GM23338 (cell line): Measurements from ENCODE around the gene VDR. TPM values are rescaled to one million over a fixed set of nuclear protein-coding genes. Genes with fewer than 3 reads are reported as not detected.

Experiments used
- ATAC-seq: fragments of 200-7000 bp; cut with Tn5 transposase; 3 replicates; pipeline ENCODE4 v1.9.1; 2020
- DNase-seq: peaks from one replicate; pipeline ENCODE4 v3.0.0-alpha.2; 2015; ENCODE audit warnings: low spot score
- H2AFZ ChIP-seq: fragments of 200-600 bp; sonication (generic); 2 replicates; pipeline ENCODE4 v1.8.0; 2016; ENCODE audit warnings: antibody characterized with exemption, mild to moderate bottlenecking, moderate library complexity
- H3F3A ChIP-seq: fragments of 200-600 bp; sonication (generic); replicated peaks from 2 replicates; pipeline ENCODE4 v1.8.0; 2017; ENCODE audit warnings: antibody characterized with exemption, mixed run types, low read depth
- H3K27ac ChIP-seq: fragments of 200-600 bp; sonication (generic); 2 replicates; pipeline ENCODE4 v1.6.1; 2016; ENCODE audit warnings: low read depth
- H3K27me3 ChIP-seq: fragments of 200-600 bp; sonication (generic); 2 replicates; pipeline ENCODE4 v1.8.0; 2016; ENCODE audit warnings: mild to moderate bottlenecking, mixed run types, moderate library complexity; ENCODE audit not compliant: insufficient read depth
- H3K36me3 ChIP-seq: fragments of 200-600 bp; sonication (generic); 2 replicates; pipeline ENCODE4 v1.8.0; 2016; ENCODE audit warnings: mild to moderate bottlenecking; ENCODE audit not compliant: insufficient read depth
- H3K4me1 ChIP-seq: fragments of 200-600 bp; sonication (generic); 2 replicates; pipeline ENCODE4 v1.8.0; 2016; ENCODE audit warnings: mild to moderate bottlenecking, moderate library complexity; ENCODE audit not compliant: insufficient read depth
- H3K4me2 ChIP-seq: fragments of 200-600 bp; sonication (generic); 2 replicates; pipeline ENCODE4 v1.7.1; 2017; ENCODE audit warnings: mixed run types
- H3K4me3 ChIP-seq: fragments of 200-600 bp; sonication (generic); 2 replicates; pipeline ENCODE4 v1.6.1; 2016; ENCODE audit warnings: mixed run types
- H3K79me2 ChIP-seq: fragments of 200-600 bp; sonication (generic); replicated peaks from 2 replicates; pipeline ENCODE4 v1.8.0; 2017; ENCODE audit warnings: mild to moderate bottlenecking; ENCODE audit not compliant: insufficient read depth
- H3K9me2 ChIP-seq: fragments of 200-600 bp; sonication (generic); 2 replicates; pipeline ENCODE4 v1.8.0; 2017; ENCODE audit not compliant: insufficient read depth
- H4K20me1 ChIP-seq: fragments of 200-600 bp; sonication (generic); replicated peaks from 2 replicates; pipeline ENCODE4 v1.8.0; 2017; ENCODE audit warnings: mild to moderate bottlenecking; ENCODE audit not compliant: insufficient read depth
- H3K27ac Mint-ChIP-seq: 2 replicates; pipeline ENCODE4 v1.8.0; 2020; ENCODE audit warnings: inconsistent platforms, mild to moderate bottlenecking, moderate library complexity, mixed read lengths
- H3K27me3 Mint-ChIP-seq: 3 replicates; pipeline ENCODE4 v1.8.0; 2022; ENCODE audit warnings: low read depth, mild to moderate bottlenecking, moderate library complexity, mixed read lengths, inconsistent platforms; ENCODE audit not compliant: insufficient read depth, poor library complexity
- H3K36me3 Mint-ChIP-seq: 3 replicates; pipeline ENCODE4 v1.8.0; 2021; ENCODE audit warnings: low read depth, mild to moderate bottlenecking, inconsistent platforms, moderate library complexity, mixed read lengths
- H3K4me1 Mint-ChIP-seq: 3 replicates; pipeline ENCODE4 v1.8.0; 2020; ENCODE audit warnings: mild to moderate bottlenecking, inconsistent platforms, mixed read lengths
- H3K4me3 Mint-ChIP-seq: 3 replicates; pipeline ENCODE4 v1.8.0; 2021; ENCODE audit warnings: moderate library complexity, mild to moderate bottlenecking, inconsistent platforms, mixed read lengths
- H3K9me3 Mint-ChIP-seq: 3 replicates; pipeline ENCODE4 v1.8.0; 2020; ENCODE audit warnings: moderate library complexity, mild to moderate bottlenecking, inconsistent platforms, mixed read lengths
- POLR2AphosphoS5 ChIP-seq: IDR thresholded peaks from 2 replicates; pipeline ENCODE4 v1.6.1; 2016; ENCODE audit warnings: antibody characterized with exemption, low read depth
- STAT1 ChIP-seq: IDR thresholded peaks from one replicate; pipeline ENCODE4 v1.6.1; 2016; ENCODE audit warnings: antibody characterized with exemption; ENCODE audit not compliant: unreplicated experiment
- ZNF331 ChIP-seq: fragments of 250-450 bp; sonication (Bioruptor Pico); IDR thresholded peaks from 2 replicates; pipeline ENCODE4 v1.5.0; 2020; ENCODE audit warnings: low read depth, mild to moderate bottlenecking, moderate library complexity
- polyA plus RNA-seq: library from polyadenylated mRNA; unstranded; fragments of >200 nt; fragmentation: Nextera tagmentation; extraction: Ambion mirVana; gene quantifications from 2 replicates; pipeline ENCODE4 v1.2.1, GENCODE V29; 2016
- total RNA-seq: library from RNA; depleted of rRNA; stranded (reverse); fragments of >200 nt; shearing (Covaris generic); gene quantifications from 2 replicates; pipeline ENCODE4 v1.2.3, GENCODE V29; 2014
- TF ChIP-seq, protein P1 (sequence below): fragments of 250-450 bp; sonication (Bioruptor Pico); IDR thresholded peaks from 2 replicates; pipeline ENCODE4 v1.5.0; 2020; ENCODE audit warnings: mild to moderate bottlenecking, moderate library complexity
- TF ChIP-seq, protein P2 (sequence below), 2 experiments: fragments of 200-600 bp in 1 of 2; sonication (generic) in 1 of 2; conservative IDR thresholded peaks; 2 replicates each; pipeline versions ENCODE4 v1.5.1 to v1.6.1; 2016 to 2017; ENCODE audit warnings: antibody characterized with exemption in 2 of 2, low read depth in 2 of 2, mild to moderate bottlenecking in 2 of 2, moderate library complexity in 1 of 2
- TF ChIP-seq, protein P3 (sequence below): IDR thresholded peaks from 2 replicates; pipeline ENCODE4 v1.6.1; 2016; ENCODE audit warnings: antibody characterized with exemption

Gene VDR
- total and polyA plus RNA-seq, 2 experiments from 2014 or later: 0.37 to 1.4 TPM

DNA sequence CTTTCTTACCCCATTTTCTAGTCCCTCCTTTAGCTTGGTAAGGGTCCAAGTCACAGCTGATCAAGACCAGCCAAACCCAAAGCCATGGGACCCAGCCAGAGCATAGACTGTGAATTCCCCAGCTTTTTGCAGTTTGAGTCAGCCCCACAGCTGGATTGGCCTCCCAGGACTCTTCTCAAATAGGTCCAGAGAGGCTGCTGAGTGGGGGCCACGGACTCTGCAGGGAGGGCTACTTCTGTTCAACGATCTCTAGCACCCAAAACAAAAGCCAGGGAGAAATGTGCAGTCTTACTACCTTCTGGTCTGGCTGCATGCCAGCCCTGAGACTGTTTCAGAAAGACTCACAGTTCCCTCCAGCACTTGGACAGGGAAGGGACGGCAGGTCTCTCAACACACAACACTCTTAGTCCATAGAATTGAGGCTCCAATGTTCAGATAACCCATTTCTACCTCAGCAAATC, 1.6 kb downstream of the VDR start (continued):
- TF ChIP-seq, protein P1, sequence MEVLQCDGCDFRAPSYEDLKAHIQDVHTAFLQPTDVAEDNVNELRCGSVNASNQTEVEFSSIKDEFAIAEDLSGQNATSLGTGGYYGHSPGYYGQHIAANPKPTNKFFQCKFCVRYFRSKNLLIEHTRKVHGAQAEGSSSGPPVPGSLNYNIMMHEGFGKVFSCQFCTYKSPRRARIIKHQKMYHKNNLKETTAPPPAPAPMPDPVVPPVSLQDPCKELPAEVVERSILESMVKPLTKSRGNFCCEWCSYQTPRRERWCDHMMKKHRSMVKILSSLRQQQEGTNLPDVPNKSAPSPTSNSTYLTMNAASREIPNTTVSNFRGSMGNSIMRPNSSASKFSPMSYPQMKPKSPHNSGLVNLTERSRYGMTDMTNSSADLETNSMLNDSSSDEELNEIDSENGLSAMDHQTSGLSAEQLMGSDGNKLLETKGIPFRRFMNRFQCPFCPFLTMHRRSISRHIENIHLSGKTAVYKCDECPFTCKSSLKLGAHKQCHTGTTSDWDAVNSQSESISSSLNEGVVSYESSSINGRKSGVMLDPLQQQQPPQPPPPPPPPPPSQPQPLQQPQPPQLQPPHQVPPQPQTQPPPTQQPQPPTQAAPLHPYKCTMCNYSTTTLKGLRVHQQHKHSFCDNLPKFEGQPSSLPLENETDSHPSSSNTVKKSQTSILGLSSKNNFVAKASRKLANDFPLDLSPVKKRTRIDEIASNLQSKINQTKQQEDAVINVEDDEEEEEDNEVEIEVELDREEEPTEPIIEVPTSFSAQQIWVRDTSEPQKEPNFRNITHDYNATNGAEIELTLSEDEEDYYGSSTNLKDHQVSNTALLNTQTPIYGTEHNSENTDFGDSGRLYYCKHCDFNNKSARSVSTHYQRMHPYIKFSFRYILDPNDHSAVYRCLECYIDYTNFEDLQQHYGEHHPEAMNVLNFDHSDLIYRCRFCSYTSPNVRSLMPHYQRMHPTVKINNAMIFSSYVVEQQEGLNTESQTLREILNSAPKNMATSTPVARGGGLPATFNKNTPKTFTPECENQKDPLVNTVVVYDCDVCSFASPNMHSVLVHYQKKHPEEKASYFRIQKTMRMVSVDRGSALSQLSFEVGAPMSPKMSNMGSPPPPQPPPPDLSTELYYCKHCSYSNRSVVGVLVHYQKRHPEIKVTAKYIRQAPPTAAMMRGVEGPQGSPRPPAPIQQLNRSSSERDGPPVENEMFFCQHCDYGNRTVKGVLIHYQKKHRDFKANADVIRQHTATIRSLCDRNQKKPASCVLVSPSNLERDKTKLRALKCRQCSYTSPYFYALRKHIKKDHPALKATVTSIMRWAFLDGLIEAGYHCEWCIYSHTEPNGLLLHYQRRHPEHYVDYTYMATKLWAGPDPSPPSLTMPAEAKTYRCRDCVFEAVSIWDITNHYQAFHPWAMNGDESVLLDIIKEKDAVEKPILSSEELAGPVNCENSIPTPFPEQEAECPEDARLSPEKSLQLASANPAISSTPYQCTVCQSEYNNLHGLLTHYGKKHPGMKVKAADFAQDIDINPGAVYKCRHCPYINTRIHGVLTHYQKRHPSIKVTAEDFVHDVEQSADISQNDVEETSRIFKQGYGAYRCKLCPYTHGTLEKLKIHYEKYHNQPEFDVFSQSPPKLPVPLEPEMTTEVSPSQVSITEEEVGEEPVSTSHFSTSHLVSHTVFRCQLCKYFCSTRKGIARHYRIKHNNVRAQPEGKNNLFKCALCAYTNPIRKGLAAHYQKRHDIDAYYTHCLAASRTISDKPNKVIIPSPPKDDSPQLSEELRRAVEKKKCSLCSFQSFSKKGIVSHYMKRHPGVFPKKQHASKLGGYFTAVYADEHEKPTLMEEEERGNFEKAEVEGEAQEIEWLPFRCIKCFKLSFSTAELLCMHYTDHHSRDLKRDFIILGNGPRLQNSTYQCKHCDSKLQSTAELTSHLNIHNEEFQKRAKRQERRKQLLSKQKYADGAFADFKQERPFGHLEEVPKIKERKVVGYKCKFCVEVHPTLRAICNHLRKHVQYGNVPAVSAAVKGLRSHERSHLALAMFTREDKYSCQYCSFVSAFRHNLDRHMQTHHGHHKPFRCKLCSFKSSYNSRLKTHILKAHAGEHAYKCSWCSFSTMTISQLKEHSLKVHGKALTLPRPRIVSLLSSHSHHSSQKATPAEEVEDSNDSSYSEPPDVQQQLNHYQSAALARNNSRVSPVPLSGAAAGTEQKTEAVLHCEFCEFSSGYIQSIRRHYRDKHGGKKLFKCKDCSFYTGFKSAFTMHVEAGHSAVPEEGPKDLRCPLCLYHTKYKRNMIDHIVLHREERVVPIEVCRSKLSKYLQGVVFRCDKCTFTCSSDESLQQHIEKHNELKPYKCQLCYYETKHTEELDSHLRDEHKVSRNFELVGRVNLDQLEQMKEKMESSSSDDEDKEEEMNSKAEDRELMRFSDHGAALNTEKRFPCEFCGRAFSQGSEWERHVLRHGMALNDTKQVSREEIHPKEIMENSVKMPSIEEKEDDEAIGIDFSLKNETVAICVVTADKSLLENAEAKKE (CRISPR knock-in tag): no peak
- TF ChIP-seq, protein P2, sequence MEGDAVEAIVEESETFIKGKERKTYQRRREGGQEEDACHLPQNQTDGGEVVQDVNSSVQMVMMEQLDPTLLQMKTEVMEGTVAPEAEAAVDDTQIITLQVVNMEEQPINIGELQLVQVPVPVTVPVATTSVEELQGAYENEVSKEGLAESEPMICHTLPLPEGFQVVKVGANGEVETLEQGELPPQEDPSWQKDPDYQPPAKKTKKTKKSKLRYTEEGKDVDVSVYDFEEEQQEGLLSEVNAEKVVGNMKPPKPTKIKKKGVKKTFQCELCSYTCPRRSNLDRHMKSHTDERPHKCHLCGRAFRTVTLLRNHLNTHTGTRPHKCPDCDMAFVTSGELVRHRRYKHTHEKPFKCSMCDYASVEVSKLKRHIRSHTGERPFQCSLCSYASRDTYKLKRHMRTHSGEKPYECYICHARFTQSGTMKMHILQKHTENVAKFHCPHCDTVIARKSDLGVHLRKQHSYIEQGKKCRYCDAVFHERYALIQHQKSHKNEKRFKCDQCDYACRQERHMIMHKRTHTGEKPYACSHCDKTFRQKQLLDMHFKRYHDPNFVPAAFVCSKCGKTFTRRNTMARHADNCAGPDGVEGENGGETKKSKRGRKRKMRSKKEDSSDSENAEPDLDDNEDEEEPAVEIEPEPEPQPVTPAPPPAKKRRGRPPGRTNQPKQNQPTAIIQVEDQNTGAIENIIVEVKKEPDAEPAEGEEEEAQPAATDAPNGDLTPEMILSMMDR (conservative IDR thresholded peaks at IDR 0.05; ENCODE audit: low read depth in 2 of 2): no peak
- TF ChIP-seq ZNF331: no peak
- TF ChIP-seq, protein P3, sequence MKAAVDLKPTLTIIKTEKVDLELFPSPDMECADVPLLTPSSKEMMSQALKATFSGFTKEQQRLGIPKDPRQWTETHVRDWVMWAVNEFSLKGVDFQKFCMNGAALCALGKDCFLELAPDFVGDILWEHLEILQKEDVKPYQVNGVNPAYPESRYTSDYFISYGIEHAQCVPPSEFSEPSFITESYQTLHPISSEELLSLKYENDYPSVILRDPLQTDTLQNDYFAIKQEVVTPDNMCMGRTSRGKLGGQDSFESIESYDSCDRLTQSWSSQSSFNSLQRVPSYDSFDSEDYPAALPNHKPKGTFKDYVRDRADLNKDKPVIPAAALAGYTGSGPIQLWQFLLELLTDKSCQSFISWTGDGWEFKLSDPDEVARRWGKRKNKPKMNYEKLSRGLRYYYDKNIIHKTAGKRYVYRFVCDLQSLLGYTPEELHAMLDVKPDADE: no peak
- no peak for TF ChIP-seq POLR2AphosphoS5

DNA sequence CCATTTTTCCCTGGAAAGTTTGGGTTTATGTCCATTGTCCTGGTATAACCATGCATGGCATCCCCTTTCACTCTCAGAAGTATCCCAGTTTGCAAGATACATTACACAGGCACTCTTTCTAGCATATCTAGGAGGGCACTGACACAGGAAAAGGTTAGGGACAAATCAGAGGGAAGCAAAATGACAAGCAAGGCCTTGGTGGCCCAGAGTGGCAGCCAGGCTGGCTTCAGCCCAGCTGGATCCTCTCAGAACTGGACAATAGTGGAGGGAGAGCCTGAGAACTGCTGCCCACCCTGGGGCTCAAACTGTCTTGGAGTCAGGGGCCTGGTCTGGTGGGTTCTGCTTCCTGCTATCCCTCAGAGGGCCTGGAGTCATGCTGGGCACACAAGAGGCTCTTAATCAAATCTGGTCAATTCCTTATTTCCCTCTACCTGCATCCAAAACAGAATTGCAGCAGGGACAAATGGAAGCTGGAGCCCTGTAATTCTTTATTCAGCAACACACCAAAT, 2.6 kb downstream of the VDR start:
- Mint-ChIP-seq H3K27ac (no peak overlapping the region), H3K4me3 (no peak overlapping the region), H3K36me3 (no peaks in the 10 kb centered on the region), H3K9me3 (no peaks in the 10 kb centered on the region), H3K4me1 (peaks cover 17% of the 10 kb centered on the region; the same call in 2 of the 3 replicates), H3K27me3 (peaks cover 44% of the 10 kb centered on the region)
- no peaks in the 10 kb centered on the region for H4K20me1 ChIP-seq
- H3K79me2 ChIP-seq: no peaks in the 10 kb centered on the region
- H3K4me1 ChIP-seq: peaks cover 10% of the 10 kb centered on the region; the same call in 1 of the 2 replicates
- DNase-seq (no peak), ATAC-seq (no peak)
- H3K27ac ChIP-seq: no peak overlapping the region
- peaks cover 46% of the 10 kb centered on the region for H3K27me3 ChIP-seq
- H3K4me2 ChIP-seq: no peak overlapping the region
- H3F3A ChIP-seq: 0 out of 2 replicates have a peak, but pooled peaks cover 3% of the 10 kb centered on the region
- H3K36me3 ChIP-seq: no peaks in the 10 kb centered on the region
- no peak overlapping the region for H2AFZ ChIP-seq
- TF ChIP-seq STAT1: no peak
- TF ChIP-seq ZNF331: no peak
- no peaks in the 10 kb centered on the region for H3K9me2 ChIP-seq
- H3K4me3 ChIP-seq: no peak overlapping the region
